ENCODE data around the gene PNKP.
A peak's percentile ranks its signal among the peaks of the same experiment; 100 is the strongest.

PNKP gene

DNA sequence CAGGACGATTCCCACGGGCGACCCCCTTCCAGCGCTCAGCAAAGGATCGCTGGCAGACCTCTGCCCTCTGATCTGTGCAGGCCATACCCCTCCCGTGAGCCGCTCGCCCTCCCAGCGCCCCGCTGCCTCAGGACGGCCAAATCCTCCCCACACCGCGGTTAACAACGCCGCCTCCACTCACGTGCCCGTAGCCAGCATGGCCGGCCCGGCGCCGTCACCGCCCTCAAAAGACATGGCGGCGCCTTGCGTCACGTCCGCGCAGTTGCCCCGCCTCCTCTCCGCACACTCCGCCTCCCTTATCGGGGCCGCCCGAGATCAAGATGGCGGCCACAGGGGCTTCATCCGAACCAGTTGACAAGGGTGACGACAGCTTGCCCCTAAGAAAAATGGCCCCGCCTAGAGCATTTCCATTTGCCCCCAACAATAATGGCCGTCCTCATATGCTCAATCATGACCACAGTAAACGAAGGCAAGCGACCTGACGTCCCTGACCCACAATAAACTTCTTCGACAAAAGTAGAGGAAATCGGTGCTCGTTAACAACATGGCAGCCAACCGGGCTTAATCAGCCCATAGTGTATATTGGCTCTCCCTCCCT is 9.1 kb upstream of the PNKP start:
- peak; percentile 91 to 96 for DNase-seq (ENCODE audit: low read depth in 2 of 2)

DNA sequence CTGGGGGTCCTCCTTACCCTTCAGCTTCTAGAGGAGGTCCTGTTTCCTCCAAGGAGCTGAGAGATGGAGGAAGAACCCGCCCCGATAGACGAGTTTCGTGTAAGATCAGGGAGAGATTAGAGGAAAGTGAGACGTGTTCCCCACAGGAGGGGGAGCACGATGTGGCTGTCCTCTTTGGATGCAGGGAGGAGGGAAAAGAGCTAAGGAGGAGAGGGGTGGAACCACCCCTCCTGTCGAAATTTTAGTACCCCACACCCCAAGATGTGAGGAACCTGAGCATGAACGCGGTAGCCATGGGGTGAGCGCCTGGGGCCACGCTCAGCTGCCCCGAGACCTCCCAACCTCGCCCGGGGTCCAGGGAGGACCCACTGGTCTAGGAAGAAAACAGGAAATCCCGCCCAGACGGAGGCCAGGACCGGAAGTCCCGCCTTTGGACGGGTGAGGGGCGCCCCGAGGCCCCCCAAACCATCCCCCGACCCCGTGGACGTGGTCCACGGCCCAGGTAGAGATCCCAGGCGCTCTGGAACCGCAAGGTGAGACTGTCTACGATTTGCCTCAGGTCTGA is 8.6 kb upstream of the PNKP start:
- DNase-seq (ENCODE audit: low read depth in 2 of 2) = no peak

DNA sequence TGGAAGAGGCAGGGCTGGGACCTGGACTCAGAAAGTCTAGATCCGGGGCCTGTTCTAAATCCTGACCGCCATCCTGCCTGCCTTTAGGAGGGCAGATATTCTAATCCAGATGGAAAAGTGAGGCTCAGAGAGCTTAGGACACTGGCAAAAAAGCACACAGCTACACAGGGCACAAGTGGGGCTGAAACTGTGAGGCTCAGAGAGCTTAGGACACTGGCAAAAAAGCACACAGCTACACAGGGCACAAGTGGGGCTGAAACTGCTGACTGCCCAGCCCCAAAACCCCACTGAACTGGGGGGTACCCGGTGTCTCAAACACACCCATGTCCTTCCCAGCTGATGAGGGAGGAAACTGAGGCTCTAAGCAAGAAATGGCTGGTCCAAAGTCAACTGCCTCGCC is 7.8 kb upstream of the PNKP start:
- DNase-seq (ENCODE audit: low read depth in 2 of 2) = no peak

DNA sequence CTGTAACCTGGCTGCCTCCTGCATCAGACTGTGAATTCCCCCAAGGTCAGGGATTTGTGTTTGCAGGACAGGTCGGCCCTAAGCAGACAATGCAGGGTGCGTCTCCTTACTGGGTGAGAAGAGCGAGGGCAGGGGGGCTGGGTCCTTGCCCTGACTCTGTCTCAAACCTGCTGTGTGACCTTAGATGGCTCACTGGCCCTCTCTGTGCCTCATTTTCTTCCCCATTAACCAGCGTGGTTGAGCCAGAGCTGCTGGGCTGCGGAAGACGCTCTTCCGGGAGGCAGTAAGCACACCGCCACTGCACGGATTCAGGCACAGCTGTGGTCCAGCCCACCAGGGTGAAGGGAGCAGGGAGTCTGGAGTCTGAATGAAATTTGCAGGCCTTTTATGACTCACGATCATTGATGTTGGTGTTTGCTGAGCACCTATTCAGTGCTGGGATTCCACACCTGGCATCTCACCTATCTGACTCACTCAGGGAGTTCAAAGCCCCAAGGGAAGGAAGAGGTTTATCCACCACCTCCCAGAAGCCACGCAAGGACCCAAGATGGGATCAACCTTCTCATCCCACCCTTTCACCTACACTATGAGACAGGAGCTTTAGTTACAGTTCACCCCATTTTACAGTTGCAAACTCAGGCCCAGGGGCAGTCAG is 7.3 kb upstream of the PNKP start:
- DNase-seq (ENCODE audit: low read depth in 2 of 2) = no peak

DNA sequence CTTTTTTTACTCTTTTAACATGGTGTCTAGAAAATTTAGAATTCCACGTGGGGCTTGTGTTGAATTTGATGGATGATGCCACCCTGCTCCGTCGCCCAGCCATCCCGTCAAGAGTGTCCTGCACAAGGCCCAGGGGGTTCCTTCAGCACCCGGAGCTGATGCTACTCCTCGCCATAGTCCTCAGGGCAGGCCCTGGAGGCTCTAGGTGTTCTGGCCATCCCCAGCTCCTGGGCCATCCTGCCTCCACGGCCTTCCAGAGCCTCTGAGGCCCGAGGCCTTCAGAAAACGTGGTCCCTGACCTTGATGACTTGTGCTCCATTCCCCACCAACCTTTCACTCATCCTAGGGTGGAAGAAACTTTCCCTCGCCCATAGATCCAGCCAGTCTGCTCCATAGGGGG is 6.5 kb upstream of the PNKP start:
- DNase-seq (ENCODE audit: low read depth in 2 of 2) = no peak

DNA sequence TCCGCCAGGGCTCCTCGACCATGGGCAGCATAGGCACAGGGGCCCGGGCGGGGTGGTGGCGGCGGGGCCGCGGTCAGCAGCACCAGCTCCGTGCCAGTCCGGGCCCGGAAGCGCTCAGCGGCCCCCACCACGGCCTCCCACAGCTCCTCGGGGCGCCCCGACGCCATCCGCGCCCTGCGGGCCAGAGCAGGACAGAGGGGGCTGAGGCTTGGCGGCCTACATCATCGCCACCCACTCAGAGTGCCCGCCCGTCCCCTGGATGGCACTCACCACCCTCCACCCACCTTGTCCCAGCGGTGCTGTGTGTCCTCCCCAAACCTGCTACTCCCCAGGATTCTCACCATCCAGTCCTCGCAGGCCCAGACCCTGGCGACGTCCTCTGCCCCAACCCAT is 5.7 kb upstream of the PNKP start:
- no peak for DNase-seq (ENCODE audit: low read depth in 2 of 2)

DNA sequence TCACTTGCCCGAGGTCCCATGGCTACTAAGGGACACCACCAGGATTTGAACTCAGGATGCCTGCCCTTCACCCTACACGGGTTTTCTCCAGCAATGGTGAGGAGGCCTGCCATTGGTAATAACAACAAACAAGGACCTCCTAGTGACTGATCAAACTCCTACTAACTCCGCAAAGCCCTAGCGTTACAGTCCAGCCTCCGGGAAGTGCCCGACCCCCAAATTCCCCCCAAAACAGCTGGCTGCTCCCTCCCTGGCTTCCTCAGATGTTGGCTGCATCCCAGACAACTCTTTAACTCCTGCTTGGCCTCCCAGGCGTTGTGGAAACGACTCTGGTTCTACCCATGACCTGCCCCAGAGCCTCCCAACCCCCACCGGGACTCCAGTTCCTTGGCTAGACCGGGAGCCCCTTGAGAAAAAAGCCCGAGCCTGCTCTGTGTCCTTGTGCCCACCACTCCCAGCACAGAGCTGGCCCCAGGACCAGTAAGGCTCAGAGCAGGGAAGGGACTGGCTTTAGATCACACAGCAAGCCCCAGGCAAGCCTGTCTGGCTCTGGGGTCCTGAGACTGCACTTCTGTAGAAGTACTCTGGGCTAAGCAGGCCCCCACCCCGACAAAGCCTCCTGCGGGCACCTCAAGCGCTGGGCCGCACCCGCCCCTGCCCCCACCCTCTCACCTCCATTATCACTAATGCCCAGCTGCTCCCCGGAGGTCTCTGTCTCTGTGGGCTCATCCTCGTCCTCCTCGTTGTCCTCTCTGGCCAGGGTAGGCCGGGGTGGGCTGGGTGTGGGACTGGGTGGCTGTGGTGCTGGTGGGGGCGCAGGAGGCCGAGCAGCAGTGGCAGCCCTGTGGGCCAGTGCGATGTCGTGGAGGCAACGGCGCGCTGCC is 5.1 kb upstream of the PNKP start:
- no peak for DNase-seq (ENCODE audit: low read depth in 2 of 2)

GRCh38 chr19:49871349-49871985 is 4.1 kb upstream of the PNKP start:
- no peak for DNase-seq (ENCODE audit: low read depth in 2 of 2)

GRCh38 chr19:49870309-49870901 is 3.0 kb upstream of the PNKP start:
- DNase-seq (ENCODE audit: low read depth in 2 of 2) = no peak

GRCh38 chr19:49869484-49870308 is 2.3 kb upstream of the PNKP start:
- peak; percentile 69 to 78 for DNase-seq (ENCODE audit: low read depth in 2 of 2)

GRCh38 chr19:49869009-49869483 is 1.7 kb upstream of the PNKP start:
- peak in 1 of 2 donors; percentile 60 for DNase-seq (ENCODE audit: low read depth in 2 of 2)

DNA sequence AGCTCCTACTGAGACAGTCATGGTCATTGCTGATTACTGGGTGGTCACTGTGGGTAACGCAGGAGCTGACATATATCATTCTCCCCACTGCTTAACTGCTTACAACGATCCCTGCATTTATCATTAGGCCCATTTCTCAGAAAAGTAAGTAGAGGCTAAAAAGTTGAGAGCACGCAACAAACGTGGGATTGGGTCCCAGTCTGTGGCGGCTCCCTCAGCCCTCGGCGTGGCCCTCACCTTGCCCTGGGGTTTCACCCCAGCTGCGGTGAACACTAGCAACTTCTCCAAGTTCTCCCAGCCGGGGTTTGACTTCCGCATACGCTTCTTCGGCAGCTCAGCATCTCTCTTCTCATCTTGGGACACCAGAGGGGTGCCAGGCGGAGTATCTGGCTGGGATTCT is 2.5 kb downstream of the PNKP start:
- no peak for DNase-seq (ENCODE audit: low read depth in 2 of 2)

- DNase-seq (ENCODE audit: low read depth in 2 of 2) = no peak
These were observed 3.4 kb downstream of the PNKP start for GRCh38 chr19:49863935-49864320.

DNA sequence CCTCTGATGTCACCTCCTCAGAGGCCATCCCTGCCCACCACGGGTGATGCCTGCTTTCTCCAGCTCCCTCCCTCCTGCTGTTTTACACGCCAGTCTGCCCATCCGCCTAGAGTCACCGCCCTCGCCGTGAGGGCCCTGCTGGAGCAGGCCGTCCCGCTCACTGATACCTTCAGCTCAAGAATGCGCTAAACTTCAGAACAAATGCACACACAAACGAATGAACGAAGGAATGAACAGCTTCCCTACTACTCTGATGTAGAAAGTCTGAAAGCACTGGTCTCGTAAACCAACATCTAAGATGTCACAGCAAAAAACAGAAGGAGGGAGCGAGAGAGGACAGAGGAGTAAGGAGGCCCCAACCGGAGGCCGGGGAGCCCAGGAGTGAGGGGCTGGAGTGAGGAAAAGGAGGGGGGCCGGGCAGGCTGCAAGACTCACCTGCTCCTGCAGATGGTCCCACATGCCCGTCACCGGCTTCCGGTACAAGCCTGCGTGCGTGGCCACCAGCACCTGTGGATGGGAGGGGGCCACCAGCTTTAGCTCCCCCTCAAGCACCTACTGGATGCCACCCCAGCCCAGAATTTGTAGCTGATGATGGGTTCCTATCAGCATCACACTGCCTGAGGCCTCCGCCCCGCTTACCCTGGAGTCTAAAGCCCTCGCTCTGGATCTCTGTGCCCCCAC is 4.0 kb downstream of the PNKP start:
- DNase-seq (ENCODE audit: low read depth in 2 of 2) = no peak

GRCh38 chr19:49862391-49863253 is 4.8 kb downstream of the PNKP start:
- DNase-seq (ENCODE audit: low read depth in 2 of 2) = no peak

GRCh38 chr19:49861541-49862378 is 5.6 kb downstream of the PNKP start:
- DNase-seq (ENCODE audit: low read depth in 2 of 2) = no peak

DNA sequence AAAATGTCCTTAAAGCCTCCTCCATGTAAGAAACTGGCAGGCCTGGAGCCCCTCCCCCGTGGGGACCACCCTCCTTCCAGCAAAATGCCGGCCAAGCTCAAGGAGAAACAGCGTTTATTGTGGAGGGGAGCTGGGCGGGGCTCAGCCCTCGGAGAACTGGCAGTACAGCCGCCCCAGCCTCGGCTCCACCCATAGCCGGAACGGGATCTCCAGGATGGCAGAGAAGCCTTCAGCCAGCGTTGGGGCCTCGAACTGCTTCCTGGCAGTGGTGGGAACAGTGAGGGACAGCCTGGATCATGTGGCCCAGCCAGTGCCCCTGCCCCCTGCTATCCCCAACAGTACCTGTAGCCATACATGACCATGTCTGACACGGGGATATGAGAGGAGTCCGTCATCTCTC is 6.3 kb downstream of the PNKP start:
- no peak for DNase-seq (ENCODE audit: low read depth in 2 of 2)
